ENCODE measurements around the gene TEX55. TPM values are rescaled to one million over a fixed set of nuclear protein-coding genes. Genes with fewer than 3 reads are reported as not detected.
A peak's percentile ranks its signal among the peaks of the same experiment; 100 is the strongest.

The TEX55 gene
- polyA plus RNA-seq, 4 donors, result not detected

GRCh38 chr3:119187266-119187665 is 41.3 kb downstream of the TEX55 start:
- Histone ChIP-seq H3K4me3 (ENCODE audit: low read depth in 1 of 3, low read length in 3 of 3) (no peak overlapping the region), H3K4me1 (ENCODE audit: control insufficient read depth in 3 of 3, insufficient read depth in 2 of 3, low read depth in 1 of 3, low read length in 2 of 3) (peaks cover 0 to 18% (median 0%) of the 10 kb centered on the region in 3 donors), H3K27me3 (ENCODE audit: control insufficient read depth in 3 of 3, insufficient read depth in 3 of 3, low read length in 3 of 3) (no peaks in the 10 kb centered on the region), H3K9me3 (ENCODE audit: control insufficient read depth in 2 of 2, insufficient read depth in 1 of 2, low read depth in 1 of 2, low read length in 1 of 2) (no peaks in the 10 kb centered on the region), H3K27ac (ENCODE audit: low read depth in 1 of 3, low read length in 2 of 3) (no peak overlapping the region), H3K36me3 (ENCODE audit: control insufficient read depth in 3 of 3, insufficient read depth in 2 of 3, low read depth in 1 of 3, low read length in 3 of 3) (no peaks in the 10 kb centered on the region)
- no peak for FAIRE-seq
- DNase-seq, result no peak

GRCh38 chr3:119191800-119192199 is 45.8 kb downstream of the TEX55 start:
- 75 to 88% (median 80%) methylated on average over 1 of the region's 1 CpG for WGBS, 3 donors

GRCh38 chr3:119194237-119195150 is 48.5 kb downstream of the TEX55 start:
- H3K4me3 ChIP-seq (ENCODE audit: low read depth in 1 of 3, low read length in 3 of 3), result no peak overlapping the region
- no peaks in the 10 kb centered on the region for H3K36me3 ChIP-seq (ENCODE audit: control insufficient read depth in 3 of 3, insufficient read depth in 2 of 3, low read depth in 1 of 3, low read length in 3 of 3)
- no peaks in the 10 kb centered on the region for H3K27me3 ChIP-seq (ENCODE audit: control insufficient read depth in 3 of 3, insufficient read depth in 3 of 3, low read length in 3 of 3)
- peak in 1 of 2 donors; percentile 24 for DNase-seq
- 75 to 80% (median 75%) methylated on average over 7 of the region's 7 CpGs for WGBS, 3 donors
- no peaks in the 10 kb centered on the region for H3K4me1 ChIP-seq (ENCODE audit: control insufficient read depth in 3 of 3, insufficient read depth in 2 of 3, low read depth in 1 of 3, low read length in 2 of 3)
- H3K9me3 ChIP-seq (ENCODE audit: control insufficient read depth in 2 of 2, insufficient read depth in 1 of 2, low read depth in 1 of 2, low read length in 1 of 2), result no peaks in the 10 kb centered on the region
- H3K27ac ChIP-seq (ENCODE audit: low read depth in 1 of 3, low read length in 2 of 3), result no peak overlapping the region
- no peak for FAIRE-seq

More at GRCh38 chr3:119191800-119192199, 45.8 kb downstream of the TEX55 start:
- DNase-seq (no peak), FAIRE-seq (no peak)
- Histone ChIP-seq H3K9me3 (ENCODE audit: control insufficient read depth in 2 of 2, insufficient read depth in 1 of 2, low read depth in 1 of 2, low read length in 1 of 2) (no peaks in the 10 kb centered on the region), H3K4me1 (ENCODE audit: control insufficient read depth in 3 of 3, insufficient read depth in 2 of 3, low read depth in 1 of 3, low read length in 2 of 3) (no peaks in the 10 kb centered on the region), H3K4me3 (ENCODE audit: low read depth in 1 of 3, low read length in 3 of 3) (no peak overlapping the region), H3K36me3 (ENCODE audit: control insufficient read depth in 3 of 3, insufficient read depth in 2 of 3, low read depth in 1 of 3, low read length in 3 of 3) (no peaks in the 10 kb centered on the region), H3K27me3 (ENCODE audit: control insufficient read depth in 3 of 3, insufficient read depth in 3 of 3, low read length in 3 of 3) (no peaks in the 10 kb centered on the region), H3K27ac (ENCODE audit: low read depth in 1 of 3, low read length in 2 of 3) (no peak overlapping the region)

- no peaks in the 10 kb centered on the region for H3K27me3 ChIP-seq (ENCODE audit: control insufficient read depth in 3 of 3, insufficient read depth in 3 of 3, low read length in 3 of 3)
- H3K4me1 ChIP-seq (ENCODE audit: control insufficient read depth in 3 of 3, insufficient read depth in 2 of 3, low read depth in 1 of 3, low read length in 2 of 3), result no peaks in the 10 kb centered on the region
- H3K9me3 ChIP-seq (ENCODE audit: control insufficient read depth in 2 of 2, insufficient read depth in 1 of 2, low read depth in 1 of 2, low read length in 1 of 2), result no peaks in the 10 kb centered on the region
- no peak overlapping the region for H3K27ac ChIP-seq (ENCODE audit: low read depth in 1 of 3, low read length in 2 of 3)
- WGBS, 3 donors, result 67 to 83% (median 69%) methylated on average over 1 of the region's 1 CpG
- H3K4me3 ChIP-seq (ENCODE audit: low read depth in 1 of 3, low read length in 3 of 3), result no peak overlapping the region
- FAIRE-seq (no peak), DNase-seq (no peak)
- H3K36me3 ChIP-seq (ENCODE audit: control insufficient read depth in 3 of 3, insufficient read depth in 2 of 3, low read depth in 1 of 3, low read length in 3 of 3), result no peaks in the 10 kb centered on the region
Observed at GRCh38 chr3:119195151-119195476, 49.1 kb downstream of the TEX55 start.

GRCh38 chr3:119195911-119196310 is 49.9 kb downstream of the TEX55 start:
- DNase-seq, result no peak
- no peak for FAIRE-seq
- Histone ChIP-seq H3K9me3 (ENCODE audit: control insufficient read depth in 2 of 2, insufficient read depth in 1 of 2, low read depth in 1 of 2, low read length in 1 of 2) (no peaks in the 10 kb centered on the region), H3K4me3 (ENCODE audit: low read depth in 1 of 3, low read length in 3 of 3) (no peak overlapping the region), H3K4me1 (ENCODE audit: control insufficient read depth in 3 of 3, insufficient read depth in 2 of 3, low read depth in 1 of 3, low read length in 2 of 3) (no peaks in the 10 kb centered on the region), H3K27ac (ENCODE audit: low read depth in 1 of 3, low read length in 2 of 3) (no peak overlapping the region), H3K27me3 (ENCODE audit: control insufficient read depth in 3 of 3, insufficient read depth in 3 of 3, low read length in 3 of 3) (no peaks in the 10 kb centered on the region), H3K36me3 (ENCODE audit: control insufficient read depth in 3 of 3, insufficient read depth in 2 of 3, low read depth in 1 of 3, low read length in 3 of 3) (no peaks in the 10 kb centered on the region)
- 76 to 80% (median 80%) methylated on average over 1 of the region's 1 CpG for WGBS, 3 donors

Other genes with a start within 250 kb of the TEX55 start
- under 1 TPM in 2 of 4 donors, not detected in 2; 0.43 to 0.51 TPM for gene IGSF11, start 111.3 kb upstream of the TEX55 start, polyA plus RNA-seq
- gene UPK1B, start 27.4 kb downstream of the TEX55 start, polyA plus RNA-seq, result under 1 TPM in 1 of 4 donors, not detected in 3; 0.40 TPM
- gene B4GALT4, start 94.7 kb downstream of the TEX55 start, polyA plus RNA-seq, result 10 to 100 TPM; 26.2 to 72.2 (median 52.3) TPM
- gene ARHGAP31, start 148.2 kb downstream of the TEX55 start, polyA plus RNA-seq, result 1 to 10 TPM in 3 of 4 donors, under 1 TPM in 1; 0.89 to 6.4 (median 4.0) TPM

Measured in small intestine (tissue), 7 donors.